ENCODE data around the gene MANEAL. TPM values are rescaled to one million over a fixed set of nuclear protein-coding genes. Genes with fewer than 3 reads are reported as not detected.

MANEAL gene
- total RNA-seq, 1 experiment from 2014 or later: 22.7 TPM

DNA sequence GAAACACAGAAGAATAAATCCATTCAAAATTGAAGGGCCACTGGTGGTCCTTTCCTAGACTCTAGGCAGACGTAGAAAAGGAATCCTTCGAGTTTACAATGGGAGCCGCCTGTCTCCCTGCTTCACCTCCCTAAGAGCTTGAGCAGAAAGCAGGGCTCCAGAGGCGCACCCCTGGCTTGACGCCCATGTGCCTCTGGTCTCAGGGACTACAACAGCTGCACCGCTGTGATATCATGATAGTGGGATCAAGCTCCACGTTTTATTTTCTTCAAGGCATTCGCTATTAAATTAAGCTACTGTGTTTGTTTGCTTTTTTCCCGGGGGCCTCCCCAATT is 13.5 kb downstream of the MANEAL start:
- no peaks in the 10 kb centered on the region for H3K9me3 Mint-ChIP-seq
- peak overlapping the region in 2 of 3 experiments; percentile 77 to 83; a peak in 5 of 7 replicates for H3K27ac Mint-ChIP-seq
- no peaks in the 10 kb centered on the region for H4K20me1 ChIP-seq (ENCODE audit: control insufficient read depth, insufficient read depth, insufficient read length)
- no peaks in the 10 kb centered on the region for H3K27me3 ChIP-seq (ENCODE audit: insufficient read depth, low read length)
- peak overlapping the region; percentile 92 for H3K9ac ChIP-seq (ENCODE audit: extremely low read depth, insufficient read length, low read length)
- H4K91ac ChIP-seq (ENCODE audit: insufficient read length, low read depth, low read length): no peak overlapping the region
- H2BK120ac ChIP-seq (ENCODE audit: low read depth, low read length, poor library complexity, severe bottlenecking): no peak overlapping the region
- H2BK5ac ChIP-seq (ENCODE audit: insufficient read length, low read length): no peak overlapping the region
- H3K4ac ChIP-seq (ENCODE audit: low read depth, low read length): no peak overlapping the region
- peak overlapping the region; percentile 76 for H3K4me2 ChIP-seq (ENCODE audit: insufficient read depth, insufficient read length, low read length)
- H2BK20ac ChIP-seq (ENCODE audit: low read depth, low read length, poor library complexity, severe bottlenecking): no peak overlapping the region
- H3K4me1 ChIP-seq (ENCODE audit: insufficient read depth, low read length): no peaks in the 10 kb centered on the region; the same call in 1 of the 2 replicates
- H2BK15ac ChIP-seq (ENCODE audit: low read depth, low read length): no peak overlapping the region
- H3T11ph ChIP-seq (ENCODE audit: low read length): no peak overlapping the region
- H3K4me1 Mint-ChIP-seq: peaks cover 10 to 11% of the 10 kb centered on the region in 2 experiments
- H3K27ac ChIP-seq (ENCODE audit: insufficient read length, low read depth, low read length): no peak overlapping the region
- no peak overlapping the region for H4K5ac ChIP-seq (ENCODE audit: insufficient read length, low read depth, low read length)
- peaks cover 8% of the 10 kb centered on the region for H3K23me2 ChIP-seq (ENCODE audit: insufficient read length, low read depth, low read length, poor library complexity, severe bottlenecking)
- peaks cover 9% of the 10 kb centered on the region for H3K79me1 ChIP-seq (ENCODE audit: insufficient read depth, low read depth, low read length, poor library complexity, severe bottlenecking)
- no peak overlapping the region for H3K18ac ChIP-seq (ENCODE audit: insufficient read length, low read depth, low read length)
- H4K8ac ChIP-seq (replicated peaks; ENCODE audit: insufficient read length, low read depth, low read length): no peak overlapping the region
- H2BK12ac ChIP-seq (ENCODE audit: insufficient read length, low read depth, low read length): no peak overlapping the region
- H3K56ac ChIP-seq (ENCODE audit: insufficient read length, low read depth, low read length): no peak overlapping the region
- TF ChIP-seq, protein P1, sequence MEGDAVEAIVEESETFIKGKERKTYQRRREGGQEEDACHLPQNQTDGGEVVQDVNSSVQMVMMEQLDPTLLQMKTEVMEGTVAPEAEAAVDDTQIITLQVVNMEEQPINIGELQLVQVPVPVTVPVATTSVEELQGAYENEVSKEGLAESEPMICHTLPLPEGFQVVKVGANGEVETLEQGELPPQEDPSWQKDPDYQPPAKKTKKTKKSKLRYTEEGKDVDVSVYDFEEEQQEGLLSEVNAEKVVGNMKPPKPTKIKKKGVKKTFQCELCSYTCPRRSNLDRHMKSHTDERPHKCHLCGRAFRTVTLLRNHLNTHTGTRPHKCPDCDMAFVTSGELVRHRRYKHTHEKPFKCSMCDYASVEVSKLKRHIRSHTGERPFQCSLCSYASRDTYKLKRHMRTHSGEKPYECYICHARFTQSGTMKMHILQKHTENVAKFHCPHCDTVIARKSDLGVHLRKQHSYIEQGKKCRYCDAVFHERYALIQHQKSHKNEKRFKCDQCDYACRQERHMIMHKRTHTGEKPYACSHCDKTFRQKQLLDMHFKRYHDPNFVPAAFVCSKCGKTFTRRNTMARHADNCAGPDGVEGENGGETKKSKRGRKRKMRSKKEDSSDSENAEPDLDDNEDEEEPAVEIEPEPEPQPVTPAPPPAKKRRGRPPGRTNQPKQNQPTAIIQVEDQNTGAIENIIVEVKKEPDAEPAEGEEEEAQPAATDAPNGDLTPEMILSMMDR (conservative IDR thresholded peaks at IDR 0.05): no peak
- peaks cover 41 to 60% (median 44%) of the 10 kb centered on the region in 3 experiments for H3K36me3 Mint-ChIP-seq (ENCODE audit: insufficient read depth in 1 of 3, low read depth in 3 of 3)
- no CpG with 5 or more reads among the region's 9 CpGs for WGBS (ENCODE audit: extremely low coverage, insufficient read length, low lambda C conversion rate)
- peaks cover 9% of the 10 kb centered on the region; the same call in 1 of the 2 replicates for H3K79me2 ChIP-seq (ENCODE audit: insufficient read depth, low read length)
- peak overlapping the region; percentile 89 to 90 for H3K4me3 Mint-ChIP-seq
- no peaks in the 10 kb centered on the region for H3K9me3 ChIP-seq (ENCODE audit: control insufficient read depth, low read depth, low read length)
- H2AFZ ChIP-seq (ENCODE audit: low read length): no peak overlapping the region
- no peak for DNase-seq
- H3K23ac ChIP-seq (ENCODE audit: insufficient read length, low read depth, low read length): no peak overlapping the region
- H3K27me3 Mint-ChIP-seq (ENCODE audit: low read depth): no peaks in the 10 kb centered on the region; the same call in 1 of the 2 replicates
- no peak overlapping the region for H3K14ac ChIP-seq (ENCODE audit: insufficient read depth, low read length)
- H2AK5ac ChIP-seq (ENCODE audit: insufficient read length, low read length): no peak overlapping the region
